ENCODE results near the gene DPEP2NB. TPM values are rescaled to one million over a fixed set of nuclear protein-coding genes. Genes with fewer than 3 reads are reported as not detected.
"Not testable (repeated sequence)": the region's sequence is repeated elsewhere in the genome, so short reads cannot be mapped to it uniquely, and the experiment has no call there.

DPEP2NB gene
- total and polyA plus RNA-seq, 4 donors, result not detected

DNA sequence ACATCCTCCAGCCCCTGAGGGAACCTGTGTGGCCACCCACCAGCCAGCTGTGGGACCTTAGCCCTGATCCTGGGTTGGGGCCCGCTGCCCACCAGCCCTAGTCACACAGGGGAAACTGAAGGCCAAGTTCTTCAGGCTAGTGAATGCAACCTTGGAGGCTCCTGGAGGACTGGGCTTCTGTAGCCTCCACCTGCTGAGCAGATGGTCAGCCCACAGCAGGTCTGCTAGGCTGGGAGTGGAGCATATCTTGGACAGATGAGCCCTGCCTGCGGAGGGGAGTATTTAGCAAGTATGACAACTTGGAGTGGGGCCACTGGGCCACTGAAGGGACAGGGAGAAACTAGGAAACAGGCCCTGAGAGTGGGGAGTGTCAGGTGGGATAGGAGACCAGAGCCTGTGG, 39.5 kb downstream of the DPEP2NB start:
- no peak for ATAC-seq (ENCODE audit: insufficient read depth, low FRiP score)
- Histone ChIP-seq H3K9ac (ENCODE audit: insufficient read depth in 1 of 2, low read length in 2 of 2) (no peak overlapping the region), H3K4me1 (ENCODE audit: control insufficient read depth in 5 of 5, insufficient read depth in 5 of 5, low read length in 5 of 5) (no peaks in the 10 kb centered on the region), H3K4me3 (no peak overlapping the region), H3K27ac (ENCODE audit: low read depth in 1 of 2, low read length in 1 of 2) (no peak overlapping the region), H3K9me3 (ENCODE audit: control insufficient read depth in 4 of 4, insufficient read depth in 3 of 4, low read length in 3 of 4) (no peaks in the 10 kb centered on the region), H3K36me3 (ENCODE audit: control insufficient read depth in 4 of 4, insufficient read depth in 4 of 4, low read length in 4 of 4) (no peaks in the 10 kb centered on the region), H3K27me3 (ENCODE audit: control insufficient read depth in 3 of 3, insufficient read depth in 3 of 3, low read length in 2 of 3) (no peaks in the 10 kb centered on the region)
- no peak for DNase-seq
- 96 to 98% methylated on average over 2 of the region's 2 CpGs for WGBS, 2 donors
- TF ChIP-seq, protein P1, sequence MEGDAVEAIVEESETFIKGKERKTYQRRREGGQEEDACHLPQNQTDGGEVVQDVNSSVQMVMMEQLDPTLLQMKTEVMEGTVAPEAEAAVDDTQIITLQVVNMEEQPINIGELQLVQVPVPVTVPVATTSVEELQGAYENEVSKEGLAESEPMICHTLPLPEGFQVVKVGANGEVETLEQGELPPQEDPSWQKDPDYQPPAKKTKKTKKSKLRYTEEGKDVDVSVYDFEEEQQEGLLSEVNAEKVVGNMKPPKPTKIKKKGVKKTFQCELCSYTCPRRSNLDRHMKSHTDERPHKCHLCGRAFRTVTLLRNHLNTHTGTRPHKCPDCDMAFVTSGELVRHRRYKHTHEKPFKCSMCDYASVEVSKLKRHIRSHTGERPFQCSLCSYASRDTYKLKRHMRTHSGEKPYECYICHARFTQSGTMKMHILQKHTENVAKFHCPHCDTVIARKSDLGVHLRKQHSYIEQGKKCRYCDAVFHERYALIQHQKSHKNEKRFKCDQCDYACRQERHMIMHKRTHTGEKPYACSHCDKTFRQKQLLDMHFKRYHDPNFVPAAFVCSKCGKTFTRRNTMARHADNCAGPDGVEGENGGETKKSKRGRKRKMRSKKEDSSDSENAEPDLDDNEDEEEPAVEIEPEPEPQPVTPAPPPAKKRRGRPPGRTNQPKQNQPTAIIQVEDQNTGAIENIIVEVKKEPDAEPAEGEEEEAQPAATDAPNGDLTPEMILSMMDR (IDR thresholded peaks at IDR 0.05; ENCODE audit: control extremely low read depth, extremely low read depth), result no peak

DNA sequence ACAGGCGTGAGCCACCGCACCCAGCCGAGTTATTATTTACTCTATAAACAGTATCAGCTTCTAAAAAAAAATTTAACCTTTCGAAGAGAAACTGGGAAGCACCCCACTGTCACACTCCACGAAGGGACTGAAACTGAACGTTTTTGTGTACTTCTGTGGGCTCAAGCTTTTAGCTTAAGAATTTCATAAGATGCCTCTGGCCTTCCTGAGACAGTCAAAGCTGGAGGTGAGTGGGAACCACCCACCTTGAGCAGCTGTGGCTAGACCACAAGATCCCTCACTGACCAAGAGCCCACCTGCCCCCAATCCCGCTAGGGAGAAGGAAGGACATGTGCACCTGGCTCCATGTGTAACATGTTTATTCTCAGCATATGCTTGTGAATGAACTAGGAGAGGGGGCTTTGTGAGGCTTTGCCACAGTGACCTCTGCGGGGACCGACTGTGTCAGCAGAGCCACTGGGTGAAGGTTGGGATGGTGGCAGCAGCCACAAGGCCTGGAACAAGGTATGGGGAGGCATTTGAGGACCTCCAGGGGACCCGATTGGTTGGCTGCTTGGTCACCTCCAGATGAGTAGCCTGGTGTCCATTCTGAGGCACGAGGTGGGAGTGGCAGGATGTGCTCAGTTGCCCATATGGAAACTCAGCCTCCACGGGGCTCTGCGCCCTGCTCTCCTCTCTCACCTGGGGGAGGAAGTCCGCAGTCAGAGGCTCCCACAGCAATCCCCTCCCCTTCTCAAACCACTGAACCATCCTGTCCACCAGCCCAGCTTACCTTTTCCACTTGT, 40.2 kb downstream of the DPEP2NB start:
- Histone ChIP-seq H3K4me1 (ENCODE audit: control insufficient read depth in 5 of 5, insufficient read depth in 5 of 5, low read length in 5 of 5) (no peaks in the 10 kb centered on the region), H3K27ac (ENCODE audit: low read depth in 1 of 2, low read length in 1 of 2) (no peak overlapping the region), H3K9ac (ENCODE audit: insufficient read depth in 1 of 2, low read length in 2 of 2) (no peak overlapping the region), H3K9me3 (ENCODE audit: control insufficient read depth in 4 of 4, insufficient read depth in 3 of 4, low read length in 3 of 4) (no peaks in the 10 kb centered on the region), H3K4me3 (no peak overlapping the region), H3K27me3 (ENCODE audit: control insufficient read depth in 3 of 3, insufficient read depth in 3 of 3, low read length in 2 of 3) (no peaks in the 10 kb centered on the region), H3K36me3 (ENCODE audit: control insufficient read depth in 4 of 4, insufficient read depth in 4 of 4, low read length in 4 of 4) (no peaks in the 10 kb centered on the region)
- TF ChIP-seq, protein P1 (IDR thresholded peaks at IDR 0.05; ENCODE audit: control extremely low read depth, extremely low read depth), result no peak
- DNase-seq, result no peak
- 71 to 84% methylated on average over 14 of the region's 14 CpGs for WGBS, 2 donors
- ATAC-seq (ENCODE audit: insufficient read depth, low FRiP score), result no peak

DNA sequence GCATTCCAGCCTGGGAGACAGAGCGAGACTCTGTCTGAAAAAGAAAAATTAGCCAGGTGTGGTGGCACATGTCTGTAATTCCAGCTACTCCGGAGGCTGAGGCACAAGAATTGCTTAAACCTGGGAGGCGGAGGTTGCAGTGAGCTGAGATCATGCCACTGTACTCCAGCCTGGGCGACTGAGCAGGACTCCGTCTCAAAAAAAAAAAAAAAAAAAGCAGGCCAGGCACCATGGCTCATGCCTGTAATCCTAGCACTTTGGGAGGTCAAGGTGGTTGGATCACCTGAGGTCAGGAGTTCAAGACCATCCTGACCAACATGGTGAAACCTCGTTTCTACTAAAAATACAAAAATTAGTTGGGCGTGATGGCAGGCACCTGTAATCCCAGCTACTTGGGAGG, 43.4 kb downstream of the DPEP2NB start:
- not testable (repeated sequence) for H3K4me3 ChIP-seq; H3K9me3 ChIP-seq (ENCODE audit: control insufficient read depth in 4 of 4, insufficient read depth in 3 of 4, low read length in 3 of 4); H3K27ac ChIP-seq (ENCODE audit: low read depth in 1 of 2, low read length in 1 of 2); H3K27me3 ChIP-seq (ENCODE audit: control insufficient read depth in 3 of 3, insufficient read depth in 3 of 3, low read length in 2 of 3); H3K36me3 ChIP-seq (ENCODE audit: control insufficient read depth in 4 of 4, insufficient read depth in 4 of 4, low read length in 4 of 4); ATAC-seq (ENCODE audit: insufficient read depth, low FRiP score); DNase-seq; H3K9ac ChIP-seq (ENCODE audit: insufficient read depth in 1 of 2, low read length in 2 of 2)
- peaks cover 0 to 12% (median under 1%) of the 10 kb centered on the region in 5 donors for H3K4me1 ChIP-seq (ENCODE audit: control insufficient read depth in 5 of 5, insufficient read depth in 5 of 5, low read length in 5 of 5)
- WGBS, 2 donors, result 94 to 95% methylated on average over 7 of the region's 7 CpGs

DNA sequence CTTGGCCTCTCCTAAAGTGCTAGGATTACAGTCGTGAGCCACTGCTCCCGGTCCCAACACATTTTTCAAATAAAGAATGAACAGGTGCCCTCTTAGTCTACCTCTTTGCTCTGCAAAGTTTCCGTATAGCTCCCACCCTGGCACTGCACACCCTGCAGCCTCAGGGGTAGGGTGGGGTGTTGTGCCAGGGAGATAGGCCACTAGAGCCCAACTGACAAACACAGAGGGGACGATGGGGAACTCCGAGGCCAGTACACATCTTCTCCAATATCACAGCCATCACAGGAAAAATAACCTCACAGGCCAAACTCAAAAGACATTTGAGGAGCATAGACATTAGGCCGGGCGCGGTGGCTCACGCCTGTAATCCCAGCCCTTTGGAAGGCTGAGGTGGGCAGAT, 44.6 kb downstream of the DPEP2NB start:
- ATAC-seq (ENCODE audit: insufficient read depth, low FRiP score) (no peak), DNase-seq (no peak)
- 93 to 95% methylated on average over 9 of the region's 9 CpGs for WGBS, 2 donors
- peaks cover 0 to 6% (median 0%) of the 10 kb centered on the region in 4 donors for H3K36me3 ChIP-seq (ENCODE audit: control insufficient read depth in 4 of 4, insufficient read depth in 4 of 4, low read length in 4 of 4)
- no peak overlapping the region for H3K4me3 ChIP-seq
- H3K9ac ChIP-seq (ENCODE audit: insufficient read depth in 1 of 2, low read length in 2 of 2), result no peak overlapping the region
- no peaks in the 10 kb centered on the region for H3K9me3 ChIP-seq (ENCODE audit: control insufficient read depth in 4 of 4, insufficient read depth in 3 of 4, low read length in 3 of 4)
- no peaks in the 10 kb centered on the region for H3K27me3 ChIP-seq (ENCODE audit: control insufficient read depth in 3 of 3, insufficient read depth in 3 of 3, low read length in 2 of 3)
- no peak overlapping the region for H3K27ac ChIP-seq (ENCODE audit: low read depth in 1 of 2, low read length in 1 of 2)
- TF ChIP-seq, protein P1 (IDR thresholded peaks at IDR 0.05; ENCODE audit: control extremely low read depth, extremely low read depth), result no peak
- peaks cover 0 to 24% (median 12%) of the 10 kb centered on the region in 5 donors for H3K4me1 ChIP-seq (ENCODE audit: control insufficient read depth in 5 of 5, insufficient read depth in 5 of 5, low read length in 5 of 5)

Data from lung (tissue), 12 donors.